ENCODE measurements around the gene PROM1. TPM values are rescaled to one million over a fixed set of nuclear protein-coding genes. Genes with fewer than 3 reads are reported as not detected.

Gene PROM1
- total and polyA plus RNA-seq, 2 experiments from 2014 or later, result 36.6 to 66.6 TPM

DNA sequence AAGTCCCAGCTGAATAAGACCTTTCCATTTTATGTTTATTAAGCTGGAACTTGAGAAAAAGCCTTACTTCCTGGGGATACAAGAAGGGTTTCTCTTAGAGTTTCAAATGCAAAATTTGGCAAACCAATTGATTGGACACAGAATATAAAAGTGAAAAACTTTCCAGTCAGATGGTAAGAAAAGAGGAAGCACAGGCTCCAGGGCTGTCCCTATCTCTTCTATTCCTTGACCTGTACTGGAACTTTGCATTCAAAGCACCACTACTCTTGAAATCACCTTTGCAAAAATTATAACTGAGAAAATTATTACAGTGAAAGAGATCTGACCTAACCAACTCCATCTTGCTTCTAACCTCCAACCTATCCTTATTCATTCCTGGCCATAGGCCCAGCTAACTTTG lies 11.7 kb downstream of the PROM1 start:
- Histone ChIP-seq H3K4me2 (0 out of 2 replicates have a peak overlapping the region, but pooled peaks have one; percentile 3), H3K27ac (ENCODE audit: low read depth) (no peak overlapping the region), H2AFZ (no peak overlapping the region), H3K36me3 (ENCODE audit: insufficient read depth) (peaks cover 8% of the 10 kb centered on the region), H3K9me2 (ENCODE audit: insufficient read depth) (no peaks in the 10 kb centered on the region), H4K20me1 (replicated peaks; ENCODE audit: insufficient read depth) (no peaks in the 10 kb centered on the region; the same call in none of the 2 replicates), H3K27me3 (ENCODE audit: insufficient read depth) (no peaks in the 10 kb centered on the region), H3K4me3 (no peak overlapping the region), H3K79me2 (replicated peaks; ENCODE audit: insufficient read depth) (peaks cover 84% of the 10 kb centered on the region), H3F3A (replicated peaks; ENCODE audit: low read depth) (no peaks in the 10 kb centered on the region), H3K4me1 (ENCODE audit: insufficient read depth) (peaks cover 44% of the 10 kb centered on the region)
- no peak for TF ChIP-seq JUNB (IDR thresholded peaks at IDR 0.05; ENCODE audit: unreplicated experiment)
- TF ChIP-seq STAT1 (IDR thresholded peaks at IDR 0.05; ENCODE audit: unreplicated experiment), result no peak
- TF ChIP-seq, protein P1, sequence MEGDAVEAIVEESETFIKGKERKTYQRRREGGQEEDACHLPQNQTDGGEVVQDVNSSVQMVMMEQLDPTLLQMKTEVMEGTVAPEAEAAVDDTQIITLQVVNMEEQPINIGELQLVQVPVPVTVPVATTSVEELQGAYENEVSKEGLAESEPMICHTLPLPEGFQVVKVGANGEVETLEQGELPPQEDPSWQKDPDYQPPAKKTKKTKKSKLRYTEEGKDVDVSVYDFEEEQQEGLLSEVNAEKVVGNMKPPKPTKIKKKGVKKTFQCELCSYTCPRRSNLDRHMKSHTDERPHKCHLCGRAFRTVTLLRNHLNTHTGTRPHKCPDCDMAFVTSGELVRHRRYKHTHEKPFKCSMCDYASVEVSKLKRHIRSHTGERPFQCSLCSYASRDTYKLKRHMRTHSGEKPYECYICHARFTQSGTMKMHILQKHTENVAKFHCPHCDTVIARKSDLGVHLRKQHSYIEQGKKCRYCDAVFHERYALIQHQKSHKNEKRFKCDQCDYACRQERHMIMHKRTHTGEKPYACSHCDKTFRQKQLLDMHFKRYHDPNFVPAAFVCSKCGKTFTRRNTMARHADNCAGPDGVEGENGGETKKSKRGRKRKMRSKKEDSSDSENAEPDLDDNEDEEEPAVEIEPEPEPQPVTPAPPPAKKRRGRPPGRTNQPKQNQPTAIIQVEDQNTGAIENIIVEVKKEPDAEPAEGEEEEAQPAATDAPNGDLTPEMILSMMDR (conservative IDR thresholded peaks at IDR 0.05; ENCODE audit: low read depth in 2 of 2), result no peak
- TF ChIP-seq EZH2 (IDR thresholded peaks at IDR 0.05; ENCODE audit: low read depth, unreplicated experiment), result no peak
- TF ChIP-seq, protein P2, sequence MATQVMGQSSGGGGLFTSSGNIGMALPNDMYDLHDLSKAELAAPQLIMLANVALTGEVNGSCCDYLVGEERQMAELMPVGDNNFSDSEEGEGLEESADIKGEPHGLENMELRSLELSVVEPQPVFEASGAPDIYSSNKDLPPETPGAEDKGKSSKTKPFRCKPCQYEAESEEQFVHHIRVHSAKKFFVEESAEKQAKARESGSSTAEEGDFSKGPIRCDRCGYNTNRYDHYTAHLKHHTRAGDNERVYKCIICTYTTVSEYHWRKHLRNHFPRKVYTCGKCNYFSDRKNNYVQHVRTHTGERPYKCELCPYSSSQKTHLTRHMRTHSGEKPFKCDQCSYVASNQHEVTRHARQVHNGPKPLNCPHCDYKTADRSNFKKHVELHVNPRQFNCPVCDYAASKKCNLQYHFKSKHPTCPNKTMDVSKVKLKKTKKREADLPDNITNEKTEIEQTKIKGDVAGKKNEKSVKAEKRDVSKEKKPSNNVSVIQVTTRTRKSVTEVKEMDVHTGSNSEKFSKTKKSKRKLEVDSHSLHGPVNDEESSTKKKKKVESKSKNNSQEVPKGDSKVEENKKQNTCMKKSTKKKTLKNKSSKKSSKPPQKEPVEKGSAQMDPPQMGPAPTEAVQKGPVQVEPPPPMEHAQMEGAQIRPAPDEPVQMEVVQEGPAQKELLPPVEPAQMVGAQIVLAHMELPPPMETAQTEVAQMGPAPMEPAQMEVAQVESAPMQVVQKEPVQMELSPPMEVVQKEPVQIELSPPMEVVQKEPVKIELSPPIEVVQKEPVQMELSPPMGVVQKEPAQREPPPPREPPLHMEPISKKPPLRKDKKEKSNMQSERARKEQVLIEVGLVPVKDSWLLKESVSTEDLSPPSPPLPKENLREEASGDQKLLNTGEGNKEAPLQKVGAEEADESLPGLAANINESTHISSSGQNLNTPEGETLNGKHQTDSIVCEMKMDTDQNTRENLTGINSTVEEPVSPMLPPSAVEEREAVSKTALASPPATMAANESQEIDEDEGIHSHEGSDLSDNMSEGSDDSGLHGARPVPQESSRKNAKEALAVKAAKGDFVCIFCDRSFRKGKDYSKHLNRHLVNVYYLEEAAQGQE (IDR thresholded peaks at IDR 0.05; ENCODE audit: unreplicated experiment), result no peak
- TF ChIP-seq EZH2phosphoT487 (IDR thresholded peaks at IDR 0.05; ENCODE audit: unreplicated experiment), result no peak
- TF ChIP-seq CREB1 (CRISPR knock-in tag; IDR thresholded peaks at IDR 0.05; ENCODE audit: low read depth), result no peak
- no peak for TF ChIP-seq ZNF114 (CRISPR knock-in tag; IDR thresholded peaks at IDR 0.05)
- TF ChIP-seq, protein P3, sequence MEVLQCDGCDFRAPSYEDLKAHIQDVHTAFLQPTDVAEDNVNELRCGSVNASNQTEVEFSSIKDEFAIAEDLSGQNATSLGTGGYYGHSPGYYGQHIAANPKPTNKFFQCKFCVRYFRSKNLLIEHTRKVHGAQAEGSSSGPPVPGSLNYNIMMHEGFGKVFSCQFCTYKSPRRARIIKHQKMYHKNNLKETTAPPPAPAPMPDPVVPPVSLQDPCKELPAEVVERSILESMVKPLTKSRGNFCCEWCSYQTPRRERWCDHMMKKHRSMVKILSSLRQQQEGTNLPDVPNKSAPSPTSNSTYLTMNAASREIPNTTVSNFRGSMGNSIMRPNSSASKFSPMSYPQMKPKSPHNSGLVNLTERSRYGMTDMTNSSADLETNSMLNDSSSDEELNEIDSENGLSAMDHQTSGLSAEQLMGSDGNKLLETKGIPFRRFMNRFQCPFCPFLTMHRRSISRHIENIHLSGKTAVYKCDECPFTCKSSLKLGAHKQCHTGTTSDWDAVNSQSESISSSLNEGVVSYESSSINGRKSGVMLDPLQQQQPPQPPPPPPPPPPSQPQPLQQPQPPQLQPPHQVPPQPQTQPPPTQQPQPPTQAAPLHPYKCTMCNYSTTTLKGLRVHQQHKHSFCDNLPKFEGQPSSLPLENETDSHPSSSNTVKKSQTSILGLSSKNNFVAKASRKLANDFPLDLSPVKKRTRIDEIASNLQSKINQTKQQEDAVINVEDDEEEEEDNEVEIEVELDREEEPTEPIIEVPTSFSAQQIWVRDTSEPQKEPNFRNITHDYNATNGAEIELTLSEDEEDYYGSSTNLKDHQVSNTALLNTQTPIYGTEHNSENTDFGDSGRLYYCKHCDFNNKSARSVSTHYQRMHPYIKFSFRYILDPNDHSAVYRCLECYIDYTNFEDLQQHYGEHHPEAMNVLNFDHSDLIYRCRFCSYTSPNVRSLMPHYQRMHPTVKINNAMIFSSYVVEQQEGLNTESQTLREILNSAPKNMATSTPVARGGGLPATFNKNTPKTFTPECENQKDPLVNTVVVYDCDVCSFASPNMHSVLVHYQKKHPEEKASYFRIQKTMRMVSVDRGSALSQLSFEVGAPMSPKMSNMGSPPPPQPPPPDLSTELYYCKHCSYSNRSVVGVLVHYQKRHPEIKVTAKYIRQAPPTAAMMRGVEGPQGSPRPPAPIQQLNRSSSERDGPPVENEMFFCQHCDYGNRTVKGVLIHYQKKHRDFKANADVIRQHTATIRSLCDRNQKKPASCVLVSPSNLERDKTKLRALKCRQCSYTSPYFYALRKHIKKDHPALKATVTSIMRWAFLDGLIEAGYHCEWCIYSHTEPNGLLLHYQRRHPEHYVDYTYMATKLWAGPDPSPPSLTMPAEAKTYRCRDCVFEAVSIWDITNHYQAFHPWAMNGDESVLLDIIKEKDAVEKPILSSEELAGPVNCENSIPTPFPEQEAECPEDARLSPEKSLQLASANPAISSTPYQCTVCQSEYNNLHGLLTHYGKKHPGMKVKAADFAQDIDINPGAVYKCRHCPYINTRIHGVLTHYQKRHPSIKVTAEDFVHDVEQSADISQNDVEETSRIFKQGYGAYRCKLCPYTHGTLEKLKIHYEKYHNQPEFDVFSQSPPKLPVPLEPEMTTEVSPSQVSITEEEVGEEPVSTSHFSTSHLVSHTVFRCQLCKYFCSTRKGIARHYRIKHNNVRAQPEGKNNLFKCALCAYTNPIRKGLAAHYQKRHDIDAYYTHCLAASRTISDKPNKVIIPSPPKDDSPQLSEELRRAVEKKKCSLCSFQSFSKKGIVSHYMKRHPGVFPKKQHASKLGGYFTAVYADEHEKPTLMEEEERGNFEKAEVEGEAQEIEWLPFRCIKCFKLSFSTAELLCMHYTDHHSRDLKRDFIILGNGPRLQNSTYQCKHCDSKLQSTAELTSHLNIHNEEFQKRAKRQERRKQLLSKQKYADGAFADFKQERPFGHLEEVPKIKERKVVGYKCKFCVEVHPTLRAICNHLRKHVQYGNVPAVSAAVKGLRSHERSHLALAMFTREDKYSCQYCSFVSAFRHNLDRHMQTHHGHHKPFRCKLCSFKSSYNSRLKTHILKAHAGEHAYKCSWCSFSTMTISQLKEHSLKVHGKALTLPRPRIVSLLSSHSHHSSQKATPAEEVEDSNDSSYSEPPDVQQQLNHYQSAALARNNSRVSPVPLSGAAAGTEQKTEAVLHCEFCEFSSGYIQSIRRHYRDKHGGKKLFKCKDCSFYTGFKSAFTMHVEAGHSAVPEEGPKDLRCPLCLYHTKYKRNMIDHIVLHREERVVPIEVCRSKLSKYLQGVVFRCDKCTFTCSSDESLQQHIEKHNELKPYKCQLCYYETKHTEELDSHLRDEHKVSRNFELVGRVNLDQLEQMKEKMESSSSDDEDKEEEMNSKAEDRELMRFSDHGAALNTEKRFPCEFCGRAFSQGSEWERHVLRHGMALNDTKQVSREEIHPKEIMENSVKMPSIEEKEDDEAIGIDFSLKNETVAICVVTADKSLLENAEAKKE (CRISPR knock-in tag; IDR thresholded peaks at IDR 0.05), result no peak
- TF ChIP-seq, protein P4, sequence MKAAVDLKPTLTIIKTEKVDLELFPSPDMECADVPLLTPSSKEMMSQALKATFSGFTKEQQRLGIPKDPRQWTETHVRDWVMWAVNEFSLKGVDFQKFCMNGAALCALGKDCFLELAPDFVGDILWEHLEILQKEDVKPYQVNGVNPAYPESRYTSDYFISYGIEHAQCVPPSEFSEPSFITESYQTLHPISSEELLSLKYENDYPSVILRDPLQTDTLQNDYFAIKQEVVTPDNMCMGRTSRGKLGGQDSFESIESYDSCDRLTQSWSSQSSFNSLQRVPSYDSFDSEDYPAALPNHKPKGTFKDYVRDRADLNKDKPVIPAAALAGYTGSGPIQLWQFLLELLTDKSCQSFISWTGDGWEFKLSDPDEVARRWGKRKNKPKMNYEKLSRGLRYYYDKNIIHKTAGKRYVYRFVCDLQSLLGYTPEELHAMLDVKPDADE (IDR thresholded peaks at IDR 0.05), result no peak
- TF ChIP-seq ZNF331 (CRISPR knock-in tag; IDR thresholded peaks at IDR 0.05; ENCODE audit: low read depth), result no peak
- no peak for TF ChIP-seq POLR2AphosphoS5 (IDR thresholded peaks at IDR 0.05; ENCODE audit: low read depth)
- no peak for TF ChIP-seq NANOG (IDR thresholded peaks at IDR 0.05; ENCODE audit: borderline replicate concordance)
- no peak for DNase-seq (ENCODE audit: low spot score)
- H3K9me3 Mint-ChIP-seq, result no peaks in the 10 kb centered on the region
- no peaks in the 10 kb centered on the region for H3K27me3 Mint-ChIP-seq (ENCODE audit: insufficient read depth, low read depth, poor library complexity)
- no peak overlapping the region; the same call in 2 of the 3 replicates for H3K4me3 Mint-ChIP-seq
- peaks cover 75% of the 10 kb centered on the region for H3K4me1 Mint-ChIP-seq
- peak overlapping the region; percentile 12; the same call in 1 of the 2 replicates for H3K27ac Mint-ChIP-seq
- ATAC-seq, result no peak
- H3K36me3 Mint-ChIP-seq (ENCODE audit: low read depth), result peaks cover 70% of the 10 kb centered on the region
